Upper lobe of left lung (tissue), 4 donors: Measurements from ENCODE around the gene CENATAC.

Experiments used
- EP300 ChIP-seq, 4 donors: sonication (generic); formaldehyde crosslinking; IDR thresholded peaks; one replicate each; pipeline ENCODE4 v1.5.1; 2017; ENCODE audit warnings: antibody characterized with exemption in 4 of 4, control low read depth in 2 of 4
- POLR2A ChIP-seq, 4 donors: fragments of 450-650 bp; IDR thresholded peaks; one replicate each; pipeline ENCODE4 v1.5.1; 2016 to 2017; ENCODE audit warnings: antibody characterized with exemption in 4 of 4, mild to moderate bottlenecking in 2 of 4
- POLR2AphosphoS5 ChIP-seq, 2 donors: sonication (generic); formaldehyde crosslinking; IDR thresholded peaks; one replicate each; pipeline ENCODE4 v1.5.1; 2017; ENCODE audit warnings: antibody characterized with exemption in 2 of 2
- TF ChIP-seq, protein P1 (sequence below), 6 experiments: fragments of 450-650 bp in 4 of 6; fragments of 200-600 bp in 2 of 6; sonication (generic) in 2 of 6; IDR thresholded peaks; one replicate each; pipeline ENCODE4 v1.5.1; 2016 to 2019; ENCODE audit warnings: antibody characterized with exemption in 6 of 6

DNA sequence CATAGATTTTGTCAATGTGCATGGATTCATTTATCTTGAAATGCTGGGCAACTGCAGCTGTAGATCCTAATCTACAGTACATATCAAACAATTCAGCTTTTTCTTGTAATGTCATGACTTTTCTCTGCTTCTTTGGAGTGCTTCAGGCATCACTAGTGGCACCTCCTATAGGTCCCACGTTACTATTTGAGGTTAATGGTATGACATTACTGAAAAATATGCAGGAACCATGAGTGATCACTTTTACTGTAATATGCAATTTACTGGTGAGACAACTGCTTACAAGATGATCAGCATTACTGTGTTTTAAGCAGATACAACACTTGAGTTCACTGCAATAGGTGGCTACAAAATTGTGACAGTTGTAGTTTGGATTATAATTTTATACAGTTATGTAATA lies 3.0 kb downstream of the CENATAC start:
- TF ChIP-seq POLR2A (IDR thresholded peaks at IDR 0.05) (no peak), POLR2AphosphoS5 (IDR thresholded peaks at IDR 0.05) (no peak), EP300 (IDR thresholded peaks at IDR 0.05) (no peak)
- TF ChIP-seq, protein P1, sequence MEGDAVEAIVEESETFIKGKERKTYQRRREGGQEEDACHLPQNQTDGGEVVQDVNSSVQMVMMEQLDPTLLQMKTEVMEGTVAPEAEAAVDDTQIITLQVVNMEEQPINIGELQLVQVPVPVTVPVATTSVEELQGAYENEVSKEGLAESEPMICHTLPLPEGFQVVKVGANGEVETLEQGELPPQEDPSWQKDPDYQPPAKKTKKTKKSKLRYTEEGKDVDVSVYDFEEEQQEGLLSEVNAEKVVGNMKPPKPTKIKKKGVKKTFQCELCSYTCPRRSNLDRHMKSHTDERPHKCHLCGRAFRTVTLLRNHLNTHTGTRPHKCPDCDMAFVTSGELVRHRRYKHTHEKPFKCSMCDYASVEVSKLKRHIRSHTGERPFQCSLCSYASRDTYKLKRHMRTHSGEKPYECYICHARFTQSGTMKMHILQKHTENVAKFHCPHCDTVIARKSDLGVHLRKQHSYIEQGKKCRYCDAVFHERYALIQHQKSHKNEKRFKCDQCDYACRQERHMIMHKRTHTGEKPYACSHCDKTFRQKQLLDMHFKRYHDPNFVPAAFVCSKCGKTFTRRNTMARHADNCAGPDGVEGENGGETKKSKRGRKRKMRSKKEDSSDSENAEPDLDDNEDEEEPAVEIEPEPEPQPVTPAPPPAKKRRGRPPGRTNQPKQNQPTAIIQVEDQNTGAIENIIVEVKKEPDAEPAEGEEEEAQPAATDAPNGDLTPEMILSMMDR (IDR thresholded peaks at IDR 0.05): no peak
